Thymus (tissue), 11 donors: ENCODE results near the gene LCNL1. TPM values are rescaled to one million over a fixed set of nuclear protein-coding genes. Genes with fewer than 3 reads are reported as not detected.
"Not testable (repeated sequence)": the region's sequence is repeated elsewhere in the genome, so short reads cannot be mapped to it uniquely, and the experiment has no call there.

Experiments
- DNase-seq, 9 donors: peaks; one replicate each; pipeline ENCODE4 v3.0.0-alpha.2; 2013; ENCODE audit warnings: low spot score in 9 of 9, low read depth in 6 of 9, missing footprints in 1 of 9
- H3K27ac ChIP-seq, 2 donors: one replicate each; pipeline ENCODE4 v1.5.1; 2013; ENCODE audit warnings: control low read depth in 1 of 2, low read depth in 1 of 2, low read length in 1 of 2, mild to moderate bottlenecking in 1 of 2, moderate library complexity in 1 of 2
- H3K27me3 ChIP-seq, 2 donors: one replicate each; pipeline ENCODE4 v1.5.1; 2013; ENCODE audit warnings: low read length in 1 of 2; ENCODE audit not compliant: control insufficient read depth in 2 of 2, insufficient read depth in 1 of 2
- H3K36me3 ChIP-seq, 2 donors: one replicate each; pipeline ENCODE4 v1.5.1; 2013; ENCODE audit warnings: low read length in 1 of 2, mild to moderate bottlenecking in 1 of 2, moderate library complexity in 1 of 2; ENCODE audit not compliant: control insufficient read depth in 2 of 2, insufficient read depth in 2 of 2
- H3K4me1 ChIP-seq, 2 donors: one replicate each; pipeline ENCODE4 v1.5.1; 2013; ENCODE audit warnings: low read length in 2 of 2; ENCODE audit not compliant: control insufficient read depth in 2 of 2, insufficient read depth in 2 of 2
- H3K4me3 ChIP-seq, 2 donors: one replicate each; pipeline ENCODE4 v1.5.1; 2013; ENCODE audit warnings: low read length in 2 of 2, control low read depth in 1 of 2, mild to moderate bottlenecking in 1 of 2
- H3K9me3 ChIP-seq, 2 donors: one replicate each; pipeline ENCODE4 v1.5.1; 2013; ENCODE audit warnings: low read length in 1 of 2, mild to moderate bottlenecking in 1 of 2; ENCODE audit not compliant: control insufficient read depth in 2 of 2, insufficient read depth in 1 of 2
- WGBS: extraction: QIAGEN DNeasy Blood & Tissue Kit; methylation state at CpG from one replicate; pipeline ENCODE4 v1.1.7; 2013; 5-methylcytosine and 5-hydroxymethylcytosine counted together
- polyA plus RNA-seq: library from polyadenylated mRNA; stranded (reverse); fragments of 200-250 nt; gene quantifications from one replicate; pipeline ENCODE4 v1.2.3, GENCODE V29; 2013
- total RNA-seq: library from RNA; stranded (reverse); fragments of 120-200 nt; gene quantifications from one replicate; pipeline ENCODE4 v1.2.4, GENCODE V29; 2013
- donor health status: healthy.

LCNL1 gene
- total and polyA plus RNA-seq, 2 donors, result 0.19 to 5.0 TPM

GRCh38 chr9:137029058-137029936 lies 46.5 kb downstream of the LCNL1 start:
- Histone ChIP-seq H3K4me3 (peak overlapping the region; percentile 44 to 54), H3K27me3 (peaks cover 28 to 68% of the 10 kb centered on the region in 2 donors), H3K9me3 (no peaks in the 10 kb centered on the region), H3K36me3 (no peaks in the 10 kb centered on the region), H3K27ac (no peak overlapping the region), H3K4me1 (peaks cover 13 to 51% of the 10 kb centered on the region in 2 donors)
- 13% methylated on average over 19 of the region's 19 CpGs for WGBS
- peak in 6 of 9 donors; percentile 29 to 69 (median 58) for DNase-seq

GRCh38 chr9:137030006-137030405 lies 47.2 kb downstream of the LCNL1 start:
- Histone ChIP-seq H3K4me3 (no peak overlapping the region), H3K27me3 (peaks cover 31 to 75% of the 10 kb centered on the region in 2 donors), H3K27ac (no peak overlapping the region), H3K4me1 (peaks cover 13 to 58% of the 10 kb centered on the region in 2 donors), H3K36me3 (no peaks in the 10 kb centered on the region), H3K9me3 (no peaks in the 10 kb centered on the region)
- DNase-seq, result no peak
- 31% methylated on average over 15 of the region's 15 CpGs for WGBS

- Histone ChIP-seq H3K4me1 (peaks cover 13 to 62% of the 10 kb centered on the region in 2 donors), H3K9me3 (no peaks in the 10 kb centered on the region), H3K27ac (no peak overlapping the region), H3K27me3 (peaks cover 31 to 81% of the 10 kb centered on the region in 2 donors), H3K4me3 (no peak overlapping the region), H3K36me3 (no peaks in the 10 kb centered on the region)
- no peak for DNase-seq
- WGBS, result 53% methylated on average over 65 of the region's 65 CpGs
Measured at GRCh38 chr9:137030538-137031527, 48.0 kb downstream of the LCNL1 start.

- Histone ChIP-seq H3K27me3 (peaks cover 31 to 70% of the 10 kb centered on the region in 2 donors), H3K4me1 (peaks cover 13 to 56% of the 10 kb centered on the region in 2 donors), H3K27ac (peak within 1 kb of the TSS; percentile 19 to 57), H3K36me3 (no peaks in the 10 kb centered on the region), H3K4me3 (no peak within 1 kb of the TSS), H3K9me3 (no peaks in the 10 kb centered on the region)
- DNase-seq, result no peak
- 21% methylated on average over 16 of the region's 16 CpGs for WGBS
Measured at GRCh38 chr9:137031904-137032640, 49.3 kb downstream of the LCNL1 start, which contains the start of gene FUT7. Gene FUT7, minus strand, starts transcription at chr9:137032088. Its CDS starts 97 bp downstream, at chr9:137031991.

GRCh38 chr9:137032858-137033257 lies 50.1 kb downstream of the LCNL1 start:
- no peak for DNase-seq
- no peaks in the 10 kb centered on the region for H3K9me3 ChIP-seq
- H3K4me1 ChIP-seq, result peaks cover 13 to 51% of the 10 kb centered on the region in 2 donors

GRCh38 chr9:137033481-137033880 lies 50.7 kb downstream of the LCNL1 start:
- WGBS, result 97% methylated on average over 5 of the region's 5 CpGs
- not testable (repeated sequence) for H3K4me3 ChIP-seq, H3K9me3 ChIP-seq, DNase-seq, H3K27ac ChIP-seq, H3K36me3 ChIP-seq
- peaks cover 13 to 49% of the 10 kb centered on the region in 2 donors for H3K4me1 ChIP-seq
- peaks cover 26 to 64% of the 10 kb centered on the region in 2 donors for H3K27me3 ChIP-seq

More at GRCh38 chr9:137032858-137033257, 50.1 kb downstream of the LCNL1 start:
- no peak overlapping the region for H3K4me3 ChIP-seq
- H3K27me3 ChIP-seq, result peaks cover 26 to 67% of the 10 kb centered on the region in 2 donors
- WGBS, result 56% methylated on average over 10 of the region's 10 CpGs
- H3K27ac ChIP-seq, result peak overlapping the region in 1 of 2 donors; percentile 26
- H3K36me3 ChIP-seq, result no peaks in the 10 kb centered on the region

- Histone ChIP-seq H3K4me3 (no peak overlapping the region), H3K4me1 (peaks cover 8 to 42% of the 10 kb centered on the region in 2 donors), H3K27ac (no peak overlapping the region), H3K27me3 (peaks cover 26 to 62% of the 10 kb centered on the region in 2 donors), H3K9me3 (no peaks in the 10 kb centered on the region), H3K36me3 (no peaks in the 10 kb centered on the region)
- no peak for DNase-seq
- 8% methylated on average over 15 of the region's 15 CpGs for WGBS
Measured at GRCh38 chr9:137034039-137034708, 51.4 kb downstream of the LCNL1 start.
